Amniotic epithelial cell (primary cell): ENCODE results near the gene DDX39B.
A peak's percentile ranks its signal among the peaks of the same experiment; 100 is the strongest.

ENCODE experiments used
- DNase-seq: peaks from one replicate; pipeline ENCODE4 v3.0.0-alpha.2; 2010; ENCODE audit warnings: low read depth

DDX39B gene

DNA sequence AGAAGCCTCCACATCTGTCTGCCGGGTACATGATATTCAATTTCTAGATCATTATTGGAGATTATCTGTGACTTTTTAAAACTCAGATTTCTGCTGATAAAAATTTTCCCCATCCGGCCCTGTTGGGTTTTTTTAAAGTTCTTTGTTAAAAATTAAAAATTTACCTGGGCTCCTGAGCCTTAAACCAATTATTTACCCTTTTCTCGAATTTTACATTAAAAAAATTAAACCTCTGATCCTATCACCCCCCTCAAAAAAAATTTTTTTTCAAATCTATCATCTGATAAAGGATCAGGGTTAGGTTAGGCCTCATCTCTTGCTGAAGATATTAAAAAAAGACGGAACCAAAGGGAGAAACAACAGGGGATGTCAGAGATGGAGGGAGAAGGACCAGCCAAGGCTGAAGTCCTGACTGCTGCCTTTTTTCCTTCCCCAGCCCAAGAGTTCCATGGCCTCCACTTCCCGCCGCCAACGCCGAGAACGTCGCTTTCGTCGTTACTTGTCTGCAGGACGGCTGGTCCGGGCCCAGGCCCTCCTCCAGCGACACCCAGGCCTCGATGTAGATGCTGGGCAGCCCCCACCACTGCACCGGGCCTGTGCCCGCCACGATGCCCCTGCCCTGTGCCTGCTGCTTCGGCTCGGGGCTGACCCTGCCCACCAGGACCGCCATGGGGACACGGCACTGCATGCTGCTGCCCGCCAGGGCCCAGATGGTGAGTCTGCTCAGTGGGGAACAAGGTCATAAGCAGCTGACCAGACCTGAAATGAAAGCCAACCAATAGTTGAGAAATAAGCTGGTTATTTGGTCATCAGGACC is 6.1 kb upstream of the DDX39B start:
- no peak for DNase-seq

DNA sequence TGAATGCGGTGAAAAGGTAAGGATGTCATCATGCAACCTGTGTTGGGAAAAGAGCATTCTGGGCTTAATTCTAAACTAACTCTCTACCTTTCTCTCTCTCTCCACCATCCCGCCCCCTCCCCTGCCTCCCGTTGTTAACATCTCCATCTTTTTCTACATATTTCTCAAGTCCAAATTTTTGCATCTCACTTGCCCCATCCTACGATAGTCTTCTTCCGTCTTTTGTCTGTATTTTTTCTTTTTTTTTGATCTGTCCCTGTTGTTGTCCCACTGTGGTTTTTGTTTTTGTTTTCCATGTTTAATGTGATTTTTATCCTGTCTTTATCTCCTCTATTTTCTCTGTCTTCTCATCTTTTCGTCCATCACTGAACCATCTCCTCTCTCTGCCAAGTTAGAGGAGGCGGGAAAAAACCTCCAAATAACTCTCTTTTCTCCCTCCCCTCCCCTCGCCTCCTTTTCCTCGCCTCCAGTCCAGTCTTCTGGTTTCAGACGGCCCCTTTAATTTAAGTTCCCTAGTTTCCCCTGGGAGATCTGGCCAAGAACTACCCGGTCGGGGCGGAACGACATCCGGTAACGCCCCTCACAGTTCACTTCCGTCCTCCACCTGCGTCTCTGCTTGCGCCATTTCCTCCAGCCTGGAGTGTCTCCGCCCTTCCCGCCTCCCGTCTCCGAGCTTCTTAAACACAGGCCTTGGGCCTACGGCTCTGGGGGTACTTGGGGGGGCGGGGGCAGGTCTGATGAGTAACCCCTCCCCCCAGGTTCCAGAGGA is 5.3 kb upstream of the DDX39B start, which contains the start of gene NFKBIL1:
TSS of gene NFKBIL1 (plus strand) at position 651 of the 769 bp plus-strand sequence. CDS start at position 738, 87 bp downstream.
- peak; percentile 98 for DNase-seq

DNA sequence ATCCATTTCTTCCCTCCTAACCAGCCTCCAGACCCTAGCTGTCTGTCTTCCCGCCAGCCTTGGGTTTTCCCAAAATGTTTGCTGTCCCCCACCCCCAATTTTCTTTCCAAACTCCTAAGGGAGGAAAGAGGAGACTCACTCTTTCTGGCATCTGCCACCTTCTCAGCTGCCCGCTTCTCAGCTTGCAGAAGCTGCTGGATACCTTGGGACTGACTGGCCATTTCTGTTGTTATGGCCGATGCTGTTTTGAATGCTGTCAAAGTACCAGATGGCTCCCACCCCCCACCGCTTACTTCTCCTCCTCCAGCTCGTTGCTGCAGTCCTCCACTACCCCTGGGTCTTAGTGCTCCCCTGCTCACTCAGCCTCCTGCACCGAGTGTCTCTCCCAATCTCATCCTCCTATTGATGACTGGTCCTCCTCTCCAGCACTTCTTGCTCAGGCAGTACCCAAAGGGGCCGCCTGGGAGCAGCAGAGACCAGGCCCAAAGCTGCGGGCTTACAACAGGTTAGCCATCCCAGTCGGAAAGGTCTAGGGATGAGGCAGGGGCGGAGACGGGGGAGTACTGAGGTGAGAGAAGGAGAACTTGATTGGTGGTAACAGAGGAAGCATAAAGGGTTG is 4.6 kb upstream of the DDX39B start, which contains the start of gene ATP6V1G2:
TSS of gene ATP6V1G2 (minus strand) at position 270 of the 619 bp plus-strand sequence. CDS start at position 221, 49 bp downstream.
- DNase-seq, result peak; percentile 91

DNA sequence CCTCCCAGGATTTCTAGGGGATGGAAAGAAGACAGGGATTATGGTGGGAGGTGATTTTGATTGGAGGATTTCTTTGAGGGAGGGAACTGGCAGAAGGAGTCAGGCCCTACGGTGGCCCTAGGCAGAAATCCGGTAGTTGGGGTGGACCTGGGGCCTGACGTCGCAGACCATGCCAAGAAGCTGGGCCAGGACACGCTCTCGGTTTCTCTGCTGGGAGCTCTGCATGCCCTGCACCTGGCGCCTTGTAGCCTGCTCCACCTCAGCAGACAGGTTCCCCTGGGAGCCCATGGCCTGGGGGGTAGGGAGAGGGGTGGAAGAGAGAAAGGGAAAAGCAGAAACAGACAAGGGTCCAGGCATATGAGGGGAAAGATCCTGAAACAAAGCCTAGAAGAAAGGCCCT is 3.5 kb upstream of the DDX39B start:
- DNase-seq, result no peak

DNA sequence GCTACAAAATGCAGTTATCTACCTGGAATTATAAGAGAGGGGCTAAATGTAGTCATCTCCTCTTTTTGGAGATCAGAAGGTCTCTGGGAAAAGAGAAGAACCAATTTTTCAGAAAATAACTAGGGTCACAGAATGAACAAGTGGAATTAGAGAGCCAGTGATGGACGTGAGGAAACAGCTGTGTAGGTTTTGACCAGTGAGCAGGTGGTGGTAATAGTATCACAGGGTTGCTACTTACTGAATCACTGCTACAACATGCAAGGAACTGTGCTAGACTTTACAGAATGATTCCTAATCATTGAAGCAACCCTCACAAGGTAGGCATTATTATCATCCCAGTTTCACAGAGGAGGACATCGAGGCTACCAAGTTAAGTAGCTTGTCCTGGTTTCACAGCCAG is 2.9 kb upstream of the DDX39B start:
- no peak for DNase-seq

DNA sequence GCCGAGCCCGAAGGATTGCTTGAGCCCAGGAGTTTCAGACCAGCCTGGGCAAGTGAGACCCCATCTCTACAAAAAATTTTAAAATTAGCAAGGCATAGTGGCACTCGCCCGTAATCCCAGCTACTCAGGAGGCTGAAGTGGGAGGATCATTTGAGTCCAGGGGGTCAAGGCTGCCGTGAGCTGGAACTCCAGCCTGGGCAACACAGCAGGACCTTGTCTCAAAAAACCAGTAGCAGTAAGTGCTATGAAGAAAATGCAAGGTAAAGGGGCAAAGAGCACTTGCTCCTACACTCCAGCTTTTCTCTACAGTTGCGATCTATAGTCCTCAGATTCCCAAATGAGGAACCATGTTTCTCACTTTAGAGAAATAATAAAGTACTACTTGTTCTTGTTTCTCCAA is 1.8 kb upstream of the DDX39B start:
- DNase-seq, result no peak

DNA sequence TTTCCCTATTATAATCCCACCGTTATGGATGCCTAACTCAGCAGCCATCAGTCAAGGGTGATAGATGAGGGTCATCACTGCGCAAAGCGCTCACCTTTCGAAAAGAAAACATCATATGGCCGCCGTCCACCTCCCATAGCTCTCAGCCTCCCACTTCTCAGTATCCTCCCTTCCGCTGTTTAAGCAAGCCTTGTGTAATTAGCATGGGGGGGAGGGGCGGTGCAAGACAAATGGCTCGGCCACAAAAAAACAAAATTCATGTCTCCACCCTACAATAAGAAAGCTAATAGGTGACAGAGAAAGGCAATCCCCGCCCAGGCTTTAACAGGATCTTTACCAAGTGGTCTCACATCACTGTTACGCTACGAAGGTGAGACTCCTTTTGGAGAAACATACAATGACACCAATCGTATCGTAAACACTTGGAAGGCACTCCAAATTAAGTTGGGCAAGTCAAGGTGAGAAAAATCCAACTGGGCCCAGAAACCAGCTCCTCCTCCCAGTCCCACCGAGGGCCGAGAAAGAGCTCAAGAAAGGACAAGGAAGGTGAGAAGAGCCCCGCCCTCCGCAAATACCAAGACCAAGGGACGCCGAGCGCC is 645 bp downstream of the DDX39B start:
- peak; percentile 67 for DNase-seq

DNA sequence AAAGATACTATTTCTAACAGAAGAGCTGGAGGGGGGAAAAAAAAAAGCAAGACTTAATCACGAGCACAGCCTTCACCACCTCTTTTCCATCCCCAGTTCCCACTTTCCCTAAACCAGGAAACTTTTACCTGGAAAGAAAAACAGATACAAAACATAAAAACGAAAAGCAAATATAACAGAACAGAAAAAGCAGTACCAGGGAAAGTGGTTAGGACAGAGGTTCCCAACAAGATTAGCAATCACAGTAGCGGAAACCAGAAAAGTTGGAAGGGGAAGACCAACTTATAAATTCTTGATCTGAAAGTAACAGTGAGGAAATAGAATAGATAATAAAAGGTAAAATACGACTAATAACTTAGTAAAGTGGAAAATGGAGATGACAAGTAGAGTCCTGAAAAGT is 1.2 kb downstream of the DDX39B start:
- no peak for DNase-seq

DNA sequence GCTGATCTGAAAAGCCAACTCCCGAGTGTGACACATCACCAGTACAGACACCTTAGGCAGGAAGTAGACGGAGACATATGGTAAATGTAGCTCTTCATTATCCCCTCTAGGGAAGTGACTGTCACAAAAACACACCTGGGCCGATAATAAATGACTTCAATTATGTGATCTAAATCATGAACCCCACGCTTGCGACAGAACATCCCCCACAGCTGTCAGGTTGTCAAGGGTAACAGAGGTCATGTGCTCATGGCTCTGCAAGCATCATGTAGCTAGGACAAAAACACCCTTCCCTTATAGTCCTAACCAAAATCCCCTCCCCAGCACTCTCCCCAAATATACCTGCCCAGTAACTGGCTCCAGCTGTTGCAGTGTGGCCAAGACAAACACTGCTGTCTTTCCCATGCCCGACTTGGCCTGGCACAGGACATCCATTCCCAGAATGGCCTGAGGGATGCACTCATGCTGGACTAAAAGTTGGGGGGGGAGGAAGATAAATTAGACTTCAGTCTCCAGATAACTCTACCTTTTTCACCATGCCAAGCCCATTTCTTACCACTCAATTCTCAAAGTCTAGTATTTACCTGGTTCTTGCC is 2.9 kb downstream of the DDX39B start:
- no peak for DNase-seq

DNA sequence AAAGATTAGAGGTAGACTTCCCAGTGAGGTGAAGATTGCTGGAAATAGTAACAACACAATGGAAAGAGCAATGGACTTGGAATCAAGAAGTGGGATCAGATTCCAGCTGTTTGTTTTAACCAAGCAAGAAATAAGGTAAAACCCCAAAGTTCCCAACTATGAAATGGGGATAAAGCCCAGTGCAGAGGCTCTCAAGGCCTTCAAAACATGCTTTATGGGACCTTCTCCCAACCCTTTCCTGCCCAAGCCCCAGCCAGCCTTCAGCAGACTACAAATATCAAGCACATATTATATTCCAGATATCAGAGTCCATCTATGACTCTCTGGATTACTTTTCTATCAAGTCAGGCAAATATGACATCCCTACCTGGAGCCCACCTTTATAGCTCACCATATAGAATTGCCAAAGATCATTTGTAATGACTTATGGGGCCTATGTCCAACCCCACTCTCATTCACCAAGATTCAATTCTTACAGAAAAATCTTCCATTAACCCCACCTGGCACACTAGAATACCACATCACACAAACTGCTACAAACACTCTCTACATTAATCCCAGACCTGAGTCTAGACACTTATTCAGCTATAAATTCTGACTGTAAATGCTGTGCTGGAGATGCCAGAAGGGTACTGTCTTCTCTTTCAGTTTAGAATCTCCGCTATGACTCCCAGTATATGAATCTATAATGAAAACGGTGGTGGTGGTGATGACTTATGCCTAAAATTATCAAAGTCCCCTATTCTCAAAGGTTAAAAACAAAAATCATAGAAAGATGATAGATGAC is 6.1 kb downstream of the DDX39B start:
- no peak for DNase-seq

DNA sequence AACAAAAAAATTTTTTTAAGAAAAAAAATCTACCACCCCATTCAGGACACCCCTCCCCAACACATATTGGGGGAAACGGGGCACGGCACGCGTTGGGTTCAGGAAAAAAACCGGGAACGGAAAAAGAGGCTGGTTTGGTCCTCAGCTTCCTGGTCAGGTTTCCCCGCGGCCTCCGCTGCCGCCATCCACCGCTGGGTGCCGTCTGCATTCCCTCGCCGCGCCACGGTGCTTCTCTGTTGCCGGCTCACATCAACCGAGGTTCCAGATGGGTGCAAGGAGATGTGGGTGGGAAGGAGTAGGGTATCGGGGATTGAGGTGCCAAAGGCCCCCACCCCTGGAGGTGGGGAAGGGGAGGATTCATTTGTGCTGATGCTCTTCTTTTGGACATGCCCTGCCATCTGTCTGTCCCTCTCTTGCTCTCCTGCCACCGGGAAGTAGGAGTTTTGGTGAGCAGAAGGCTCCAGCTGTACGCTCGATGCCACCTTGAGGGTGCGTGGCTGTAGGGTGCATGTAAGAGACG is 7.2 kb downstream of the DDX39B start:
- no peak for DNase-seq

DNA sequence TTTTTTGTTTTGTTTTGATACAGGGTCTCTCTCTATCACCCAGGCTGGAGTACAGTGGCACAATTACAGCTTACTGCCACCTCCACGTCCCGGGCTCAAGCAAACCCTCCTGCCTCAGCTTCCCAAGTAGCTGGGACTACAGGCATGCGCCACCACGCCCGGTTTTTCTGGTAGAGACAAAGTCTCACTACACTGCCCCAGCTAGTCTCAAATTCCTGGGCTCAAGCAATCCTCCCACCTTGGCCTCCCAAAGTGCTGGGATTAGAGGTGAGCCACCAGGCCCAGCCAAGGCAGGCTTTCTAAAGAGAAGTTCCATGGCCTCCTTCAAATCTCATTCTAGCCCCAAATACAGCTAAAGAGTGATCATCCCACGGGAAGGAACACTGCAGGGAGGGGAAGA is 7.8 kb downstream of the DDX39B start:
- DNase-seq, result no peak

DNA sequence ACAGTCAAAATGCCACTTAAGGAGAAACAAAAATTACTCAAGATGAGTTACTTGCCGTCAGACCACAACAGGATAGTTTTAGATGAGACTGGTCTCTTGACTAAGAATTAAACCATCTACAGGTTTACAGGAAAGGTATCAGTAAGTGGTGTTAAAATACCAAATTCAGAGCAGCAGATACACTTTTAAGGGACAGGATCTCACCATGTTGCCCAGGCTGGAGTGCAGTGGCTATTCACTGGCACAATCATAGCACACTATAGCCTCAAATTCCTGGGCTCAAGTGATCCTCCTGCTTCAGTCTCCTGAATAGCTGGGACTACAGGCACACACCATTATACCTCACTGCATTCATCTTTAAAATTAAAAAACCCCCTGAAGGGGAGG is 8.4 kb downstream of the DDX39B start:
- no peak for DNase-seq

DNA sequence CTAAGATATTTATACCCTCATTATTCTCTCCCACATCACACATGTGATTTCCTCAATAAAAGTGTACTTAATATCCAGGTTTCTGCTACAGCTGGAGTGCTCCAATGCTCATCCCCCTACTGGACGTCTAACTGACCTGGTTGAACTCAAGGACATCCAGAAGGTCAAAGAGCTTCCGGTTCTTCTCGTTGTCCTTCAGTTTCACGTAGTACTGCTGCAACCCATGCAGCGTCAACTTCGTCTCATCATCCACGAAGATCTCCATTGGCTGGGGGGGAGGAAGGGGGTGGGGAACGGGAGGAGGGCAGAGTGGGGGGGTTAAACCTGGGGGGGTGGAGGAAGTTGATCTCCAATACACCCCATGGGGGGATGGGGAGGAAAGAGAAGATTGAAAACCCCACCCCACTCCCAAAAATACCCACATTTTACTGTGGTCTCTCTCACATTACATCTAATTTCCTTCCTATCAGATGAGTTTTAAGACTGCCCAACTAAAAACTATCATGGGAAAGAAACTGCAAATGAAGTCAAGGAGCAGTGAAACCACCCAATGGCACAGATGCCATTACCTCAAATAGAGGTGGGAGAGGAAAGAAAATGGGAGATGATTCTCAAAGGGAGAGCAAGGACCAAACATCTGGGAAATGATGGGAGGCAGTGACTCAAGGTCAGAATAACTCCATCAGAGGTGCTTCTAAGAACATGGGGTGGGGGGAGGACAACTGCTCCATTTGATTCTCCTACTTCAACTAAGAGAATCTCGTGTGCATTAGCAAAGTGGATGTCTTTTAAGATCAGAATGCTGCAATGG is 9.0 kb downstream of the DDX39B start:
- DNase-seq, result no peak

DNA sequence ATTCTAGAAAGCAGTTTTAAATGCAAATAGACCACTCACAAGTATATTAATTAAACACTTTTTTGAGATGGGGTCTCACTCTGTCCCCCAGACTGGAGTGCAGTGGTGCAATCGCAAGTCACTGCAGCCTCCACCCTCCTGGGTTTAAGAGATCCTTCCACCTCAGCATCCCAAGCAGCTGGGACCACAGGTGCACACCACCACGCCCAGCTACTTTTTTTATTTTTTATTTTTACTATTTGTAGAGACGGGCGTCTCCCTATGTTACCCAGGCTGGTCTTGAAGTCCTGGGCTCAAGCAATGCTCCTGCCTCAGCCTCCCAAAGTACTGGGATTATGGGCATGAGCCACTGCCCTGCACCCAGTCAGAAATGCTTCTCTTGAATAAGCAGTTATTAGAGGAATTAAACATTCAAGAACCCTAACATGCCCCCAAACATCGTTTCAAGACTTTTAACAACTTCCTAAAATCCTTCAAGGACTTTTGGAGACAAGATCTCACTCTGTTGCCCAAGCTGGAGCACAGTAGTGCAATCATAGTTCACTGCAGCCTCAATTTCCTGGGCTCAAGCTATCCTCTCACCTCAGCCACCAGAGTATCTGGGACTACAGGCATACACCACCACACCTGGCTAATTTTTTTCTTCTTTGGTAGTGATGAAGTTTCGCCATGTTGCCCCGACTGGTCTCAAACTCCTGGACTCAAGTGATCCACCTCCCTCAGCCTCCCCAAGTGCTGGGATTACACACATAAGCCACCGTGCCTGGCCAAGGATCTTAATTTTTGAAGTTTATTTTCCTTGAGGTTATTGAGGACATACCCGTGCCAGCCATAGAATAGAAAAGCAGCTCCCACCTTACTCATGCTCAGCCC is 9.8 kb downstream of the DDX39B start:
- no peak for DNase-seq

DNA sequence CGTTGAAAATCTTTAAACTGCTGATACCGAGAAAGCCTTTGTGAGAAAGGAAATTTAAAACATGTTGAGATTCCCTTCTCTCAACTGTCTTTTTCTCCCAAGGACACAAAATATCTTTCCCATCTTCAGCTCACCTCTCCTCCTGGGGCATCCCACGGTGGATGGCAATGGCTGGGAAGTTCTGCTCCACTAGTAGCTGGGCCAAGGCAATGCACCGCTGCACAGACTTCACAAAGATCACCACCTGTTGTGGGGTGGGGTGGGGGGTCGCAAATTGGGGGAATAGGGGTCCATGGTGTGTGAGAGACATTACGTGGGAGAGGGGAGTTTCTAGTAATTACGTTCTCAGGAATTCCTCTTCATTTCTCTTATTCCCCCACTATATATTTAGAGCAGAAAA is 10.6 kb downstream of the DDX39B start:
- DNase-seq, result no peak

DNA sequence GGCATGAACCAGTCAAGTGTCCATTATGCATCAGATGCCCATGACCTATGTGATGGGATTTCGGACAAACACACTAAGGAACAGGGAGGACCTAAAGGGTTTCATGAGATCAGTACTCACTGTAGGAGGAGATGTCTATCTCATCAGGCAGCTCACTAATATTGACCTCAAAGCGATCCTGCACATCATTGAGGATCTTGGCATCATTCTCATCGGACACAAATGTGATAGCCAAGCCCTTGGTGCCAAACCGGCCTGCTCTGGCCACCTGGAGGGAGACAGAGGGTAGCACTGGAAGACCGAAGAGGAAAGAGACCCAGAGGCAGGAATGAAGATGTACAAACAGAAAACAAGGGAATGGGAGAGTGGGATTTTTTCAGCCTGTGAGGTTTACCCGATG is 11.1 kb downstream of the DDX39B start:
- no peak for DNase-seq

DNA sequence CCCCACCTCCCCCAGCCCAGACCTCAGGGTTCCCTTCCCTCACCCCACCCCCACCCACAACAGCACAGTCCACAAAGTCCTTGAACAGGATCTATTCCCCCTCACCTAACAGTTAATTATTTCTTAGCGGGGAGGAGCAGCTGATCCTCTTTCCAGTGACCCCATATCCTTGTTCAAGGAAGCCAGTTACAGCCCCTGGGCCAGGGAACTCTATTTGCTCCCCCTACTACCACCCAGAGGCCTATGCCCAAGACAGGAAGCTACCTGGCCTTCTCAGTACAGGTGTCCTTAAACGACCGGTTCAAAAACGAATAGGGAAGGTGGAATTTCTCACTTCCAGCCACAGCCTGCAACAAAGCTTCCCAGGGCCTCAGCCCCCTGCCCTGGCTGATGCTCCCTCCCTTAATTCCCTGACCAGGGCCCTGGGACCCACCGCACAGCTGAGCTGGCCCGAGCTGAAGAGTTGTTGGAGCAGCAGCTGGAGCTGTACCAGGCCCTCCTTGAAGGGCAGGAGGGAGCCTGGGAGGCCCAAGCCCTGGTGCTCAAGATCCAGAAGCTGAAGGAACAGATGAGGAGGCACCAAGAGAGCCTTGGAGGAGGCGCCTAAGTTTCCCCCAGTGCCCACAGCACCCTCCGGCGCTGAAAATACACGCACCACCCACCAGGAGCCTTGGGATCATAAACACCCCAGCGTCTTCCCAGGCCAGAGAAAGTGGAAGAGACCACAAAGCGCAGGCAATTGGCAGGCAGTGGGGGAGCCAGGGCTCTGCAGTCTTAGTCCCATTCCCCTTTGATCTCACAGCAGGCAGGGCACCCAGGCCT is 12.3 kb downstream of the DDX39B start:
- peak; percentile 51 for DNase-seq
